ENCODE data around the gene FOXD2.

DNA sequence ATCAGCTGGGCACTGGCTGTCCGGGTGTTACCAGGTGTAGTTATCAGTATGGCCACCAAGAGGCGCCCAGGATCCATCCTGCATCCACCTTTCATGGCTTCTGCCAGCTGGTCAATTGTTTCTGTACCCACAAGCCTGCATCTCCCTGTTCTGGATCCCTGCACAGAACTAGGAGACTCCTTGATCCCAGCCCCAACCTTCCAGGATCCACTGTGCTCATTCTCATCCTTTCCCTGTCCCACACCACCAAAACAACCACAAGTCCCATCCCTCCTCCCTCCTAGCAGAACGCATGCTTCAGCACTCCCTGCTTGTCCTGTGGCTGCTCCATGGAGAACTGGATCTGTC, 49.0 kb upstream of the FOXD2 start:
- TF ChIP-seq POLR2A (IDR thresholded peaks at IDR 0.05): no peak
- TF ChIP-seq, protein P1, sequence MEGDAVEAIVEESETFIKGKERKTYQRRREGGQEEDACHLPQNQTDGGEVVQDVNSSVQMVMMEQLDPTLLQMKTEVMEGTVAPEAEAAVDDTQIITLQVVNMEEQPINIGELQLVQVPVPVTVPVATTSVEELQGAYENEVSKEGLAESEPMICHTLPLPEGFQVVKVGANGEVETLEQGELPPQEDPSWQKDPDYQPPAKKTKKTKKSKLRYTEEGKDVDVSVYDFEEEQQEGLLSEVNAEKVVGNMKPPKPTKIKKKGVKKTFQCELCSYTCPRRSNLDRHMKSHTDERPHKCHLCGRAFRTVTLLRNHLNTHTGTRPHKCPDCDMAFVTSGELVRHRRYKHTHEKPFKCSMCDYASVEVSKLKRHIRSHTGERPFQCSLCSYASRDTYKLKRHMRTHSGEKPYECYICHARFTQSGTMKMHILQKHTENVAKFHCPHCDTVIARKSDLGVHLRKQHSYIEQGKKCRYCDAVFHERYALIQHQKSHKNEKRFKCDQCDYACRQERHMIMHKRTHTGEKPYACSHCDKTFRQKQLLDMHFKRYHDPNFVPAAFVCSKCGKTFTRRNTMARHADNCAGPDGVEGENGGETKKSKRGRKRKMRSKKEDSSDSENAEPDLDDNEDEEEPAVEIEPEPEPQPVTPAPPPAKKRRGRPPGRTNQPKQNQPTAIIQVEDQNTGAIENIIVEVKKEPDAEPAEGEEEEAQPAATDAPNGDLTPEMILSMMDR (IDR thresholded peaks at IDR 0.05 in 4 of 5, conservative IDR thresholded peaks at IDR 0.05 in 1 of 5): peak in 3 of 5 experiments; percentile 50 to 67 (median 60)

All from gastrocnemius medialis (tissue), 4 donors.